Vagina (tissue), 2 donors: ENCODE results near the gene ZNF549. TPM values are rescaled to one million over a fixed set of nuclear protein-coding genes. Genes with fewer than 3 reads are reported as not detected.
"Not testable (repeated sequence)": the region's sequence is repeated elsewhere in the genome, so short reads cannot be mapped to it uniquely, and the experiment has no call there.

Experiments
- DNase-seq, 2 donors: peaks; one replicate each; pipeline ENCODE4 v3.0.0-alpha.2; 2017; ENCODE audit errors: extremely low spot score in 2 of 2
- H3K27ac ChIP-seq: fragments of 200-600 bp; sonication (generic); one replicate; pipeline ENCODE4 v1.5.1; 2019
- H3K27me3 ChIP-seq: fragments of 200-600 bp; sonication (generic); one replicate; pipeline ENCODE4 v1.5.1; 2019
- H3K36me3 ChIP-seq, 2 donors: fragments of 200-600 bp; sonication (generic); one replicate each; pipeline ENCODE4 v1.5.1; 2017 to 2019
- H3K4me1 ChIP-seq: fragments of 200-600 bp; sonication (generic); one replicate; pipeline ENCODE4 v1.5.1; 2019
- H3K4me3 ChIP-seq, 2 donors: fragments of 200-600 bp; sonication (generic); 1 replicate in 1 of 2; 2 replicates in 1 of 2; pipeline ENCODE4 v1.5.1; 2016 to 2019
- H3K9me3 ChIP-seq: fragments of 200-600 bp; sonication (generic); one replicate; pipeline ENCODE4 v1.5.1; 2019
- POLR2A ChIP-seq, 2 donors: fragments of 450-650 bp; IDR thresholded peaks; one replicate each; pipeline ENCODE4 v1.6.1; 2017; ENCODE audit warnings: antibody characterized with exemption in 2 of 2, mild to moderate bottlenecking in 2 of 2, moderate library complexity in 2 of 2
- POLR2AphosphoS5 ChIP-seq, 2 donors: sonication (generic); formaldehyde crosslinking; IDR thresholded peaks; one replicate each; pipeline ENCODE4 v1.9.0; 2017; ENCODE audit warnings: antibody characterized with exemption in 2 of 2, mild to moderate bottlenecking in 2 of 2, low read depth in 1 of 2; ENCODE audit not compliant: insufficient read depth in 1 of 2
- intact Hi-C: fragments of 100-400 bp; cut with DNase I; formaldehyde crosslinking; loops from one replicate; pipeline ENCODE4 v1.15.1; 2023
- total RNA-seq: library from RNA; depleted of rRNA; stranded (reverse); fragments of >200 nt; gene quantifications from one replicate; pipeline ENCODE4 v1.2.3, GENCODE V29; 2016
- TF ChIP-seq, protein P1 (sequence below), 3 experiments: fragments of 450-650 bp in 2 of 3; fragments of 200-600 bp in 1 of 3; sonication (generic) in 1 of 3; IDR thresholded peaks; one replicate each; pipeline ENCODE4 v1.5.1; 2017 to 2019; ENCODE audit warnings: antibody characterized with exemption in 3 of 3, mild to moderate bottlenecking in 2 of 3, moderate library complexity in 2 of 3

ZNF549 gene
- total RNA-seq, 1 donor from 2014 or later, result 4.9 TPM

DNA sequence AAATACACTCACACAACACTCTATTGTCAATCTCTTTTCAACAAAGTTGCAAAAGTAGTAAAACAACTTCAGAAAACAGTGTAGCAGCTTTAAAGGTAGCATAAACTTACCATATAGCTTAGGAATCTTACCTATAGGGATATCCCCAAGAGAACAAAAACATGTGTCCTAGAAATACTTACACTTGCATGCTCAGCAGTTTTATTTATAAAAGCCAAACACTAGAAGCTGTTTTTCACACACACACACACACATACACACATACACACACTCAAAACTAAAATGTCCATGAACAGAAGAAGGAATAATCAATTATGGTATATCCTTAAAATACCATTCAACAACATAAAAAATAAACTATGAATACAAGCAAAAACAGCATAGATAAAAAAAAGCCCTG is 15.7 kb upstream of the ZNF549 start:
- intact Hi-C loops, result no loop called here
- Histone ChIP-seq H3K36me3 (peaks cover 4 to 57% of the 10 kb centered on the region in 2 donors), H3K27me3 (no peaks in the 10 kb centered on the region), H3K9me3 (peaks cover 37% of the 10 kb centered on the region), H3K27ac (no peak overlapping the region), H3K4me3 (no peak overlapping the region), H3K4me1 (no peaks in the 10 kb centered on the region)
- DNase-seq, result no peak
- TF ChIP-seq, protein P1, sequence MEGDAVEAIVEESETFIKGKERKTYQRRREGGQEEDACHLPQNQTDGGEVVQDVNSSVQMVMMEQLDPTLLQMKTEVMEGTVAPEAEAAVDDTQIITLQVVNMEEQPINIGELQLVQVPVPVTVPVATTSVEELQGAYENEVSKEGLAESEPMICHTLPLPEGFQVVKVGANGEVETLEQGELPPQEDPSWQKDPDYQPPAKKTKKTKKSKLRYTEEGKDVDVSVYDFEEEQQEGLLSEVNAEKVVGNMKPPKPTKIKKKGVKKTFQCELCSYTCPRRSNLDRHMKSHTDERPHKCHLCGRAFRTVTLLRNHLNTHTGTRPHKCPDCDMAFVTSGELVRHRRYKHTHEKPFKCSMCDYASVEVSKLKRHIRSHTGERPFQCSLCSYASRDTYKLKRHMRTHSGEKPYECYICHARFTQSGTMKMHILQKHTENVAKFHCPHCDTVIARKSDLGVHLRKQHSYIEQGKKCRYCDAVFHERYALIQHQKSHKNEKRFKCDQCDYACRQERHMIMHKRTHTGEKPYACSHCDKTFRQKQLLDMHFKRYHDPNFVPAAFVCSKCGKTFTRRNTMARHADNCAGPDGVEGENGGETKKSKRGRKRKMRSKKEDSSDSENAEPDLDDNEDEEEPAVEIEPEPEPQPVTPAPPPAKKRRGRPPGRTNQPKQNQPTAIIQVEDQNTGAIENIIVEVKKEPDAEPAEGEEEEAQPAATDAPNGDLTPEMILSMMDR (IDR thresholded peaks at IDR 0.05), result no peak
- no peak for TF ChIP-seq POLR2AphosphoS5 (IDR thresholded peaks at IDR 0.05; ENCODE audit: insufficient read depth in 1 of 2, low read depth in 1 of 2)
- TF ChIP-seq POLR2A (IDR thresholded peaks at IDR 0.05), result no peak

DNA sequence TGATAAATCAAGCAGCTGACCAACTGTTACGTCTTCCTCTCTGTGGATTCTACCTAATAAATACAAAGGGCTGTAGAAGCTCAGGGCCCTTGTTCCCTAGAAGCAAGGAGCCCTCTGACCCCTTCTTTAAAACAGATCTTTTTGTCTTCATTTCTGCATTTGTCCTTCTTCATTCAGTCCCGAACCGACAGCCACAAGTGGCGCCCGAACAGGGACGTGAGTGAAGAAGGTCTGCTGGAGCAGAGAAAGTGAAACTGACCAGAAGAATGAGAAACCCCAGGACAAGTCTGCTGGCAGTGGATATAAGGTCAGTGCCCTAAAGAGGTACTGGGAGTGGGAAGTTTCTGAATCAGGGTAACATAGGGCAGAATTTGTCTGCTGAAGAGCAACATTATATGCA is 14.3 kb upstream of the ZNF549 start:
- H3K27ac ChIP-seq, result no peak overlapping the region
- H3K4me1 ChIP-seq, result no peaks in the 10 kb centered on the region
- H3K27me3 ChIP-seq, result no peaks in the 10 kb centered on the region
- intact Hi-C loops, result no loop called here
- DNase-seq, result no peak
- no peak overlapping the region for H3K4me3 ChIP-seq
- TF ChIP-seq POLR2A (IDR thresholded peaks at IDR 0.05) (no peak), POLR2AphosphoS5 (IDR thresholded peaks at IDR 0.05; ENCODE audit: insufficient read depth in 1 of 2, low read depth in 1 of 2) (no peak)
- TF ChIP-seq, protein P1 (IDR thresholded peaks at IDR 0.05), result no peak
- H3K36me3 ChIP-seq, result peaks cover 0 to 53% of the 10 kb centered on the region in 2 donors
- peaks cover 33% of the 10 kb centered on the region for H3K9me3 ChIP-seq

DNA sequence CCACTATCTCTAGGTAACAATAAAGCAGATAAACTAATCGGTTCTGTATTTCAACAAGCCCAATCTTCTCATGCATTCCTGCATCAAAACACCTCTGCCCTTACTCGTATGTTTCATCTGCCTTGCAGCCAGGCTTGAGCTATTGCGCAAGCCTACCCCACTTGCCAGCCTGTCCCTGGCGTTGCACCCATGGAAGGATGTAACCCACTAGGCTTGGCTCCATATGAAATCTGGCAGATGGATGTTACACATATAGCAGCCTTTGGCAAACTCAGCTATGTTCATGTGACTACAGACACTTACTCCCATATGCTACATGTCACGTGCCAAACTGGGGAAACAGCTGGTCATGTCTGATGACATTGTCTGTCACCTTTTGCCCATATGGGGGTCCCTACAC is 11.9 kb upstream of the ZNF549 start:
- Histone ChIP-seq H3K27ac (no peak overlapping the region), H3K4me1 (no peaks in the 10 kb centered on the region), H3K4me3 (no peak overlapping the region), H3K36me3 (peaks cover 0 to 41% of the 10 kb centered on the region in 2 donors), H3K27me3 (no peaks in the 10 kb centered on the region), H3K9me3 (peaks cover 20% of the 10 kb centered on the region)
- no peak for DNase-seq
- no peak for TF ChIP-seq POLR2AphosphoS5 (IDR thresholded peaks at IDR 0.05; ENCODE audit: insufficient read depth in 1 of 2, low read depth in 1 of 2)
- intact Hi-C loops, result no loop called here

DNA sequence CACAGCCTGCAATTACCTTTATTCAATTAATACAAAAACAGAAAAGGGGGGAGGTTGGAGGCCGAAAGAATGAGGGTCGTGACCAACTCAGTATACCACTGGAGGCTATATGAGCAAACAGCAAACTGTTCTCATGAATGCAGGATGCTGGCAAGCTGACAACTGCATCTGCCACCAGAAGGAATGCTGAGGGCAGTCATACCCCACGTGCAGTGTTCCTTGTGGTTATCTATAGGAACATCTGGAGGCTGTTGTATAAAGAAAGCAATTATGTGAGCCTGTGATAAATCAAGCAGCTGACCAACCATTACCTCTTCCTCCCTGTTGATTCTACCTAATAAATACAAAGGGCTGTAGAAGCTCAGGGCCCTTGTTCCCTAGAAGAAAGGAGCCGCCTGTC is 9.1 kb upstream of the ZNF549 start:
- DNase-seq, intact Hi-C loops, H3K27ac ChIP-seq, H3K4me3 ChIP-seq, H3K4me1 ChIP-seq, H3K27me3 ChIP-seq: not testable (repeated sequence)
- Histone ChIP-seq H3K36me3 (peaks cover 0 to 34% of the 10 kb centered on the region in 2 donors), H3K9me3 (peaks cover 11% of the 10 kb centered on the region)

DNA sequence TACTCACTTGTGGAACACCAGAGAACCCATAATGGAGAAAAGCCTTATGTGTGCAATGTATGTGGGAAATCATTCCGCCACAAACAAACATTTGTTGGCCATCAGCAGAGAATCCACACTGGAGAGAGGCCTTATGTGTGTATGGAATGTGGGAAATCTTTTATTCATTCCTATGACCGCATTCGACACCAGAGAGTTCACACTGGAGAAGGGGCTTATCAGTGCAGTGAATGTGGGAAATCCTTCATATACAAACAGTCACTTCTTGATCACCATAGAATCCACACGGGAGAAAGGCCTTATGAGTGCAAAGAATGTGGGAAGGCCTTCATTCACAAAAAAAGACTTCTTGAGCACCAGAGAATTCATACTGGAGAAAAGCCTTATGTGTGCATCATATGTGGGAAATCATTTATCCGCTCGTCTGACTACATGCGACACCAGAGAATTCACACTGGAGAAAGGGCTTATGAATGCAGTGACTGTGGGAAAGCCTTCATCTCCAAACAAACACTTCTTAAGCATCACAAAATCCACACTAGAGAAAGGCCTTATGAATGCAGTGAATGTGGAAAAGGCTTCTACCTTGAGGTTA is 10.9 kb downstream of the ZNF549 start:
- Histone ChIP-seq H3K9me3 (peaks cover 86% of the 10 kb centered on the region), H3K27ac (no peak overlapping the region), H3K36me3 (peaks cover 9 to 95% of the 10 kb centered on the region in 2 donors), H3K4me1 (no peaks in the 10 kb centered on the region), H3K27me3 (no peaks in the 10 kb centered on the region), H3K4me3 (no peak overlapping the region)
- TF ChIP-seq, protein P1 (IDR thresholded peaks at IDR 0.05), result no peak
- TF ChIP-seq POLR2A (IDR thresholded peaks at IDR 0.05), result no peak
- no peak for TF ChIP-seq POLR2AphosphoS5 (IDR thresholded peaks at IDR 0.05; ENCODE audit: insufficient read depth in 1 of 2, low read depth in 1 of 2)
- intact Hi-C loops, result no loop called here
- no peak for DNase-seq

DNA sequence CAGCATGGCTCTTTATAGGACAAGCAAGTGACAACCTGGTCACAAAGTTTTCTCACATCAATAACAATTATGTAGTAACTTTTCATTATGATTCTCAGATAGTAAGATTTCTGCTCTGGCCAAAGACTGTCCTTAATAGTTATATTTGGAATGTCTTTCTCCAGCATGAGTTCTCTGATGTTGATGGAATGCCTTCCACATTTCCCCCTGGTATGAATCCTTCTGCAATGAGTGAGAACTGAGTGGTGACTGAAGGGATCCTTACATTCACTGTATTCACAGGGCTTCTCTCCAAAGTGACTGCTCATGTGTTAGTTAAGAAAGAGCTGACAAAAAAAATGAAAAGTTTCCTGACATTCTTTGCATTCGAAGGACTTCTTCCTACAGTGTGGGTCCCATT is 19.4 kb downstream of the ZNF549 start:
- Histone ChIP-seq H3K27me3 (no peaks in the 10 kb centered on the region), H3K36me3 (peaks cover 0 to 99% of the 10 kb centered on the region in 2 donors), H3K4me1 (no peaks in the 10 kb centered on the region), H3K9me3 (peaks cover 82% of the 10 kb centered on the region), H3K27ac (no peak overlapping the region), H3K4me3 (no peak overlapping the region)
- intact Hi-C loops, result no loop called here
- TF ChIP-seq POLR2A (IDR thresholded peaks at IDR 0.05), result no peak
- TF ChIP-seq, protein P1 (IDR thresholded peaks at IDR 0.05), result no peak
- no peak for TF ChIP-seq POLR2AphosphoS5 (IDR thresholded peaks at IDR 0.05; ENCODE audit: insufficient read depth in 1 of 2, low read depth in 1 of 2)
- no peak for DNase-seq
